ENCODE measurements around the gene NRP1. TPM values are rescaled to one million over a fixed set of nuclear protein-coding genes. Genes with fewer than 3 reads are reported as not detected.

NRP1 gene
- total RNA-seq, 1 experiment from 2014 or later: 31.7 TPM

DNA sequence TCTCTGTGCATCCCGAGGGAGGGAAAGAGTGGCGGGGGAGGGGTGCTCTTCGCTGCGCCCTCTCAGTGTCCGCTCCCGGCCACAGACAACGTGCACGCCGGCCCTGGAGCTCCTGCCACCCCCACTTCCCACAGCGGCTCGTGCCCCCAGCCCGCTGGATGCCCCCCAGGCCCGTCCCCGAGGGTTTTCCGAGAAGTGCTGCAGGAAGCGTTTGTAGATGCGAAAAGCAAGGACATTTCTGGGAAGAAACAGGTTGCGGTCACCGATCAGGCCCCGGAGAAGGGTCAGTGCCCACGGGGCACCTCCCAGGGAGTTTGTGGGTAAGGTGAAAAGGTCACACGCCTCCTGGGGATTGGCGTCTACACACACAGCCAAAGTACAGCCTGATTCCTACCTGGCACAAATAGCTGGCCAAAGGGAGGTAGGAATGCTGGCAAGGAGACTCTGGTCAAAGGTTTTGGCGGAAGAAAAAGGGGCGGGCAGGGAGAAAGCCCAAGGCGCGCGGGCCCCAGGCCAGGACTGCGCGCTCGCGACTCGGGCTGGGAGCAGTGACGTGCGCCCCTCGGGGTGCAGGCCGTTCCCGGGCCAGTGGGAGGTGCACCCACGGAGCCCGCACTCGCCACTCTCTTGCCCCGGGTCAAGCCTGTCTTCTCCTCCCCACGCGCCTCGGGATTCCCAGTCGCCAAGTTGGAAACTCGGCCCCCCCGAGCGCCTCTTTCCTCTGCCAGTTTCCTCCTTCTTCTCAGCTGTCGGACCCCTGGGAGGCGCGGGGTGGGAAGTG, 1.5 kb upstream of the NRP1 start:
- H3K9me3 ChIP-seq (ENCODE audit: low read depth, low read length, poor library complexity, severe bottlenecking): no peaks in the 10 kb centered on the region
- POLR2A ChIA-PET (ENCODE audit: low non-redundant PET): no interaction called here
- CTCF ChIA-PET: interaction anchor here (0.6 kb wide), 1 partner anchor 1241 kb away, joined by 3 read pairs; no protein-coding TSS in a partner anchor
- no peak for DNase-seq (ENCODE audit: low spot score)
- H3K4me3 ChIP-seq (ENCODE audit: low read depth, low read length, poor library complexity, severe bottlenecking): peak overlapping the region; percentile 64
- no peaks in the 10 kb centered on the region for H3K27me3 ChIP-seq (replicated peaks; ENCODE audit: insufficient read depth, low read depth, low read length, poor library complexity)
- no peaks in the 10 kb centered on the region for H3K36me3 ChIP-seq (ENCODE audit: insufficient read depth, low read length, poor library complexity, severe bottlenecking)
- intact Hi-C loops (cut with micrococcal nuclease; ENCODE audit: unreplicated experiment): loop anchor here (10.0 kb wide), 3 partner anchors 419 to 1059 kb away; no protein-coding TSS in a partner anchor
- no peak for TF ChIP-seq EZH2 (IDR thresholded peaks at IDR 0.05; ENCODE audit: borderline replicate concordance, low read depth, low read length, poor library complexity, severe bottlenecking)
- TF ChIP-seq, protein P1, sequence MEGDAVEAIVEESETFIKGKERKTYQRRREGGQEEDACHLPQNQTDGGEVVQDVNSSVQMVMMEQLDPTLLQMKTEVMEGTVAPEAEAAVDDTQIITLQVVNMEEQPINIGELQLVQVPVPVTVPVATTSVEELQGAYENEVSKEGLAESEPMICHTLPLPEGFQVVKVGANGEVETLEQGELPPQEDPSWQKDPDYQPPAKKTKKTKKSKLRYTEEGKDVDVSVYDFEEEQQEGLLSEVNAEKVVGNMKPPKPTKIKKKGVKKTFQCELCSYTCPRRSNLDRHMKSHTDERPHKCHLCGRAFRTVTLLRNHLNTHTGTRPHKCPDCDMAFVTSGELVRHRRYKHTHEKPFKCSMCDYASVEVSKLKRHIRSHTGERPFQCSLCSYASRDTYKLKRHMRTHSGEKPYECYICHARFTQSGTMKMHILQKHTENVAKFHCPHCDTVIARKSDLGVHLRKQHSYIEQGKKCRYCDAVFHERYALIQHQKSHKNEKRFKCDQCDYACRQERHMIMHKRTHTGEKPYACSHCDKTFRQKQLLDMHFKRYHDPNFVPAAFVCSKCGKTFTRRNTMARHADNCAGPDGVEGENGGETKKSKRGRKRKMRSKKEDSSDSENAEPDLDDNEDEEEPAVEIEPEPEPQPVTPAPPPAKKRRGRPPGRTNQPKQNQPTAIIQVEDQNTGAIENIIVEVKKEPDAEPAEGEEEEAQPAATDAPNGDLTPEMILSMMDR (conservative IDR thresholded peaks at IDR 0.05; ENCODE audit: low read depth, low read length): no peak
- H3K27ac ChIP-seq (ENCODE audit: low read depth, low read length, poor library complexity, severe bottlenecking): no peak overlapping the region
- H3K4me1 ChIP-seq (ENCODE audit: insufficient read depth, low read length, poor library complexity, severe bottlenecking): peaks cover 29% of the 10 kb centered on the region
- no TSS peak for BruUV-seq (replicated peaks)

DNA sequence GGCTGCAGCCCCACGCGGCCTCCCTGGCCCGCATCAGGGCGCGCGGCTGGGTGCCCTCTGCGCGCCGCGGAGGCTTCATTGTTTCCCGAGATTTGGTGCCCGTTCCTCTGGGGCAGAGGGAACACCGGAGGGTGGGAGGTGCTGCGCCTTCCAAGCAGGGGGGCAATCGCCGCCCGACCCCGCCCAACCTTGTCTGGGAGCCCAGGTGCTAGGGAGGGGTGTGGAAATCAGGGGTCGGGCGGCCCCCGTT, 1.0 kb upstream of the NRP1 start:
- Histone ChIP-seq H3K9me3 (ENCODE audit: low read depth, low read length, poor library complexity, severe bottlenecking) (no peaks in the 10 kb centered on the region), H3K27me3 (replicated peaks; ENCODE audit: insufficient read depth, low read depth, low read length, poor library complexity) (no peaks in the 10 kb centered on the region), H3K4me1 (ENCODE audit: insufficient read depth, low read length, poor library complexity, severe bottlenecking) (peaks cover 34% of the 10 kb centered on the region), H3K4me3 (ENCODE audit: low read depth, low read length, poor library complexity, severe bottlenecking) (peak overlapping the region; percentile 64), H3K36me3 (ENCODE audit: insufficient read depth, low read length, poor library complexity, severe bottlenecking) (no peaks in the 10 kb centered on the region), H3K27ac (ENCODE audit: low read depth, low read length, poor library complexity, severe bottlenecking) (no peak overlapping the region)
- no peak for DNase-seq (ENCODE audit: low spot score)
- intact Hi-C loops (cut with micrococcal nuclease; ENCODE audit: unreplicated experiment): loop anchor here (10.0 kb wide), 3 partner anchors 419 to 1059 kb away; no protein-coding TSS in a partner anchor
- ChIA-PET CTCF (interaction anchor here (2.5 kb wide), 1 partner anchor 142 kb away, joined by 10 read pairs; no protein-coding TSS in a partner anchor), POLR2A (ENCODE audit: low non-redundant PET) (no interaction called here)
- BruUV-seq (replicated peaks): no TSS peak
- no peak for TF ChIP-seq EZH2 (IDR thresholded peaks at IDR 0.05; ENCODE audit: borderline replicate concordance, low read depth, low read length, poor library complexity, severe bottlenecking)
- TF ChIP-seq, protein P1 (conservative IDR thresholded peaks at IDR 0.05; ENCODE audit: low read depth, low read length): no peak

DNA sequence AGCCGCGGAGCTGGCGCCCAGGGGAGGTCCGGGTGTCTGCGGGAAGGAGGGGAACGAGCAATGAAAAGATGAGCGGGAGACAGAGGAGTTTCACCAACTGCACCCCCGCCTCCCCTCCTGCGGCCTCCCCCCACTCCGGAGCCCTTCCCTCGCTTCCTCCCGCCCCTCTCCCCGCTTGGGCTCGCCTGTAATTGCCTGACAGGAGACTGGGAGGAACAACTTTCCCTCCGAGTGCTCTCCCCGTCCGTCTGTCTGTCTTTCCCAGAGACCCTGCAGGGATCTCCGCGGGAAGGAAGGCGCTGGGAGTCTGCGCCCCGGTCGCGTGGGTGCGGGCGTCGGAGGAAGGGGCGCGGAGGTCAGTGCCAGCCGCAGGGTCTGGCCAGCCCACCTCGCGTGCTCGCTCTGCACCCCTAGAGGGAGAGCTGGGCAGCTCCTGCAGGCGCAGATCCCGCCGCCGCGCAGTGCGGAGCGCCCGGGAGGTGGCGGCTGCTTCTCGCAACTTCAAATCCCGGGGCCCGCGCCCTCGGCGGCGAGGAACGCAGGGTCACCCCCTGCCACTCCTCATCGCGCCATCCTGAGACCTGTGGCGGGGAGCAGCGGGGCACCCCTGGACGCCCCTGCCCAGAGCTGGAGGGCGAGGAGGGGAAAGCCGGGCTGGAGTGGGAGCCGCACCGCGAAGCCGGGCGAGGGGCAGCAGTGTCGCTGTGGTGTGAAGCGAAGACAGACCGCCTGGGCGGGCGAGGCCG, 511 bp upstream of the NRP1 start:
- TF ChIP-seq, protein P1 (conservative IDR thresholded peaks at IDR 0.05; ENCODE audit: low read depth, low read length): peak; percentile 65
- TF ChIP-seq EZH2 (IDR thresholded peaks at IDR 0.05; ENCODE audit: borderline replicate concordance, low read depth, low read length, poor library complexity, severe bottlenecking): no peak
- ChIA-PET POLR2A (ENCODE audit: low non-redundant PET) (interaction anchor here (0.8 kb wide), 1 partner anchor 1304 kb away, joined by 4 read pairs; no protein-coding TSS in a partner anchor), CTCF (interaction anchor here (0.6 to 2.5 kb wide), 5 partner anchors 34 to 903 kb away, joined by 3 to 10 read pairs (median 4); no protein-coding TSS in a partner anchor)
- H3K36me3 ChIP-seq (ENCODE audit: insufficient read depth, low read length, poor library complexity, severe bottlenecking): no peaks in the 10 kb centered on the region
- intact Hi-C loops (cut with micrococcal nuclease; ENCODE audit: unreplicated experiment): loop anchor here (10.0 kb wide), 3 partner anchors 420 to 1060 kb away; no protein-coding TSS in a partner anchor
- H3K4me1 ChIP-seq (ENCODE audit: insufficient read depth, low read length, poor library complexity, severe bottlenecking): peaks cover 36% of the 10 kb centered on the region
- DNase-seq (ENCODE audit: low spot score): peak; percentile 88
- H3K27me3 ChIP-seq (replicated peaks; ENCODE audit: insufficient read depth, low read depth, low read length, poor library complexity): no peaks in the 10 kb centered on the region
- H3K27ac ChIP-seq (ENCODE audit: low read depth, low read length, poor library complexity, severe bottlenecking): no peak overlapping the region
- H3K4me3 ChIP-seq (ENCODE audit: low read depth, low read length, poor library complexity, severe bottlenecking): peak overlapping the region; percentile 64
- no TSS peak for BruUV-seq (replicated peaks)
- no peaks in the 10 kb centered on the region for H3K9me3 ChIP-seq (ENCODE audit: low read depth, low read length, poor library complexity, severe bottlenecking)
